Hematopoietic multipotent progenitor cell (in vitro differentiated cells): Measurements from ENCODE around the gene RHBDL1. TPM values are rescaled to one million over a fixed set of nuclear protein-coding genes. Genes with fewer than 3 reads are reported as not detected.

ENCODE experiments used
- DNase-seq, 3 donors: peaks; one replicate each; pipeline ENCODE4 v3.0.0-alpha.2; 2011 to 2015; ENCODE audit warnings: low read depth in 2 of 3, low spot score in 2 of 3
- total RNA-seq: library from RNA; depleted of rRNA; stranded (reverse); fragments of >200 nt; gene quantifications from one replicate; pipeline ENCODE4 v1.2.3, GENCODE V29; 2012

The RHBDL1 gene
- total RNA-seq, 1 donor: 0.54 TPM

DNA sequence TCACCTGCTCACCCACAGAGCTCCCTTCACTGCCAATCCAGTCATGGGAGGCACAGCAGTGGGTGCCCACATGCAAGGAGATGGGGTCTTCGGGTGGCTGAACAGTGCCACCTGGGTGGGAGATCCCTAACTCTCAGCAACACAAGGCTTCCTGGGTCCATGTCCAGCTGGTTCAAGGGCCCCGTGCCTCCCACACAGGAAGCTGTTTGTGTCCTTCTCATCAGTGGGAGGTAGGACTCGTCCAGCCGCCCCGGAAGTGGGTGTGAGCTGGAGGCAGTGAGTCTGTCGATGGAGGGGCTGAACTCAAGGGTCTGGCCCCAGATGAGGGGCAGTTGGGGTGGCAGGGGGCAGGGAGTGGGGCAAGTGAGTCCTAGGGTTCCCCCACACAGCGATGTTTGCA is 28.6 kb downstream of the RHBDL1 start:
- no peak for DNase-seq

DNA sequence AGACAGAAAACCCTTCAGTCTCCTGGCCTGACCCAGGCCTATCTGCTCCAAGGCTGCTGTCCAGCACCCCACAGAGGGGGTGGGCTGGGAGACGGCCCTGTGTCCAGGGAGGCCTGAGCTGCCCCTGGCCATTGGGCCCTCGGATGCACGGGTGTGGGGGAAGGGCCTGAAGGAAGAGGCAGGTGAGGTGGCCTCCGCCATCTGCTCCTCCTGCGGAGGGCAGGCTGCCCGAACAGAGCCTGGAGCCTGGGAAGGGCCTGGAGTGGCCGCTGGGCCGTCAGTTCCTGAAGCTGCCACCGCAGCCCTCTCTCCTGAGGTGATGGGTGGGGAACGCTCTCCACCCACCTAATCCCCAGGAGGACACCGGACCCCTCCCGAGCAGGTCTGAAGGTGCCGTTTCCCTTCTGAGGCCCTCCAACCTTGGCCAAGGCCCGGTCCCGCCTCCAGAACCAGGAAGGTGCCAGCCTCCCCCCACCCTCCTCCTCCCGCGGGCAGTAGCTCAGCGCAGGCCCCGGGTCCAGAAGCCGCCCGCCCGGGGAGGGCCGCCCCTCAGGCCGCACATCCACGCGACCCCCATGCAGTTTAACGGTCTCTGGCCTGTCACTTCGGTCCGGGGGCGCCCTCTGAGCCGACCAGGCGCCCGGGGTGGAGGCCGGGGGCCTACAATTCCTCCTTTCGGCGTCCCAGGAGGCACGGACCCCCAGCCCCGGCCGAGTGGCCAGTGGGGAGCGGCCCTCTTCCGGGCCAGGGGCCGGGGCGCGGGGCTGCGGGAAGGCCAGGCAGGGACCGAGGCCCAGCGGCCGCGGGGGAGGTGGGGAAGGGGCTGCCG is 29.3 kb downstream of the RHBDL1 start:
- no peak for DNase-seq

DNA sequence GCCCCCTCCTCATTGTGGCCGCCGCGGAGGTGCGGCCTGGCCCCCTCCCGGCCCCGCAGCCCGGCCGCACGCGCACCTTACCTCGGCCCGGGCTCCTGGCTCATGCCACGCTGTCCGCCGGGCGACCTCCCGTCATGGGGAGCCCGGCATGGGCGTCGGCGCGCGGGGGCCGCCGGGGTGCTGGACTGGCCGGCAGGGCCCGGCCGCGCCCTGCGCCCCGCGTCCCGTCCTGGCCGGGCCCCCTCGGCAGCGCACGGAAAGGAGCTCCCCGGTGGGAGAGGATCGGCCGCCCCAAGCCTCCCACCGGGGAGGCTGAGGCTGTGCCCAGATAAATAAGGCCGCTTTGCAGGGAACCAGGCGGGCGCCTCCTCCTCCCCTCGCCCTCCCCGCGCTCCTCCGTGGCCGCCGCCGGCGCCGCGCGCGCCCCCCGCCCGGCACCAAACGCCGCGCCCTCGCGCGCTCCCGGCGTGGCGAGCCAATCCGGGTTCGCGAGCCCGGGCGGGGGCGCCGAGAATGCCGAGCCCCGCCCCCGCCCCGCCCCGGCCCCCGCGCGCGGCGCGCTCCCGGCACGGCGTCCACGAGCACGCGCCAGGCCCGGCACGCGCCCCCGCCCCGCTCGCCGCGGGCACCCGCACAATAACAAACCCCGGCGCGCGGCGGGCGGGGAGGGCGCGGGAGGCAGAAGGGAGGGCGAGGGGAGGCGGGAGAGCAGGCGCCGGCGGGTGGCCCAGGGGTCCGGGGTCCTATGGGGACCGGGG is 30.1 kb downstream of the RHBDL1 start, which contains the start of gene FBXL16:
Gene FBXL16 (minus strand): TSS at position 371 of the 758 bp plus-strand sequence. CDS start 8,396 bp downstream, outside the sequence.
- no peak for DNase-seq

DNA sequence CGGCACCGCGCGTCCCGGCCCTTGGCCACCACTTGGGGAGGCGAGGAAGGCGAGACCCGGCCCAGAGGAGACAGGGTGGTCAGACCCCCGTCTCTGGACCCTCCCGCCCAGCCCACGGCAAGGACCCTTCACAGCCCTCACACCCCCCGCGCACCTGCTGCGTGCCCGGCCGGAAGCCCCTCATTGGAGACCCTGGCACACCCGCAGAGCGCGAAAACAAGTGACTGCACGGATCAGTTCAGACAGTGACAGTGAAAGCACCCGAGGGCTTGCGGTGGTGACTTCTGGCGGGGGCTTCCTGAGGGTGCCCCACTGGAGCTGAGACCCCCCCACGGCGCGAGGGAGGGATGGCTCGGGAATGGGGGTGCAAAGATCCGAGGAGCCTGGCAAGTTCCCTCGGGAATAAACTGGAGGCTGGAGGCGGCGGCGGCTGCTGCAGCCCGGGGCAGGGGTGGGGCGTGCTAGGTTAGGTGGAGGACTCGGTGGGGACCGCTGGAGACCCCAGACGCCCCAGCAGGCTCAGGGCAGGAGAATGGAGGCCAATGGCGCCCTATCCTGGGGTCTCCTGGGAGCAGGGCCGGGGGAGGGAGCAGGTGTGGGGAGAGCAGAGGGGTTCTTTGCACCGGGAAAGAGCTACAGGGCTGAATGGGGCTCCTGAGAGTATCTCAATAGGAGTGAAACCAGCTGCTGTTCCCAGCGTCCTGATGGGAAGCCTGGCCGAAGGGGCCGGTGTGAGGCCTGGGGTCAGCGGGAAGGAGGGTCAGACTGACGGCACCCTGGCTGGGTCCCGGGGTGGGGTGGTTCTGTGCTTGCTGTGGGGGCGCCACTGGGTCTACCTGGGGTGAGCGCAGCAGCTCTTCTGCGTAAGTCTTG is 31.0 kb downstream of the RHBDL1 start:
- no peak for DNase-seq

DNA sequence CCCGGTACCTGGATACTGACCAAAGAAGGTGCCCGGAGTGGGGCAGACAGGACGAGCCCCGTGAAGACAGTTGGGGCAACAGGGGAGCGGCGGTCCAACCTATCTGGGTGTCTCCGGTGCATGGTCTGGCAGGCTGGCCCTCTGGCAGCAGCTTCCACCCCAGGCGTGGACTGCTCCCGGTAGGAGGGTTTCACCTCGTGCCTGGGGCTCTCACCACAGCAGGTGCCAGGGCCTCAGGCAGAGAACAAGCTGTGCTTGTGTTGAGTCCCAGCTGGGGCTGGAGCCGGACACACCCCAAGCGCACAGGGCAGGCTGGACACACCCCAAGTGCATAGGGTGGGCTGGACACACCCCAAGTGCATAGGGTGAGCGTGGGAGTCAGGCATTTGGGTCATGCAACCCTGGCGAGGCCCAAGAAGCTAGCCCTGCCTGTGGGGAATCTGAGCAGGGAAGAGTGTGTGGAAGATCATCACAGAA is 31.6 kb downstream of the RHBDL1 start:
- no peak for DNase-seq

DNA sequence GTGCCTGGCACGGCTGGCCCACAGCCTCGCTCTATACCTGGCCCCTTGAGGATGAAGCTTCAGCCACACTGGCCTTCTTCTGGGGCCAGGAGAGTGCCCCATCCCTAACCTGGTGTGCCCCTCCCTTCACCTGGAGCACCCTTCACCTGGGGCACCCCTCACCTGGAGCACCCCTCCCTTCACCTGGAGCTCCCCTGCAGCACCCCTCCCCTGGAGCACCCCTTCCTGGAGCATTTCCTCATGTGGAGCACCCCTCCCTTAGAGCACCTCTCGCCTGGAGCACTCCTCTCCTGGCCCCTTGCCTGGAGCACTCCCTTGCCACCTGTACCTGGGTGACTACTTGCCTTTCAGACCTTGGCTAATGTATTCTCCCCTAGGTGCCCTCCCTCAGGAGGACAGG is 32.5 kb downstream of the RHBDL1 start:
- no peak for DNase-seq

DNA sequence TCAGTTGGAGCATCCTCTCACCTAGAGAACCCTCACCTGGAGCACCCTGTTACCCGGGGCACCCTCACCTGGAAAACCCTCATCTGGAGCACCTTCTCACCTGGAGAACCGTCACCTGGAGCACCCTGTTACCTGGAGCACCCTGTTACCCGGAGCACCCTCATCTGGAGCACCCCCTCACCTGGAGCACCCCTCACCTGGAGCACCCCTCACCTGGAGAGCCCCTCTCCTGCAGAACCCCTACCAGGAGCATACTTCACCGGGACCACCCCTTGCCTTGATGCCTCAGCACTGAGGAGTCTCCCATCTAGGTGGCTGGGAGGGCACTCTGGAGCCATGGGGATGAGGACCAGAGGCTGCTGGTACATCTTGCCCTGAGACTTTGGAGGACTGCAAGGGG is 33.5 kb downstream of the RHBDL1 start:
- DNase-seq: no peak

DNA sequence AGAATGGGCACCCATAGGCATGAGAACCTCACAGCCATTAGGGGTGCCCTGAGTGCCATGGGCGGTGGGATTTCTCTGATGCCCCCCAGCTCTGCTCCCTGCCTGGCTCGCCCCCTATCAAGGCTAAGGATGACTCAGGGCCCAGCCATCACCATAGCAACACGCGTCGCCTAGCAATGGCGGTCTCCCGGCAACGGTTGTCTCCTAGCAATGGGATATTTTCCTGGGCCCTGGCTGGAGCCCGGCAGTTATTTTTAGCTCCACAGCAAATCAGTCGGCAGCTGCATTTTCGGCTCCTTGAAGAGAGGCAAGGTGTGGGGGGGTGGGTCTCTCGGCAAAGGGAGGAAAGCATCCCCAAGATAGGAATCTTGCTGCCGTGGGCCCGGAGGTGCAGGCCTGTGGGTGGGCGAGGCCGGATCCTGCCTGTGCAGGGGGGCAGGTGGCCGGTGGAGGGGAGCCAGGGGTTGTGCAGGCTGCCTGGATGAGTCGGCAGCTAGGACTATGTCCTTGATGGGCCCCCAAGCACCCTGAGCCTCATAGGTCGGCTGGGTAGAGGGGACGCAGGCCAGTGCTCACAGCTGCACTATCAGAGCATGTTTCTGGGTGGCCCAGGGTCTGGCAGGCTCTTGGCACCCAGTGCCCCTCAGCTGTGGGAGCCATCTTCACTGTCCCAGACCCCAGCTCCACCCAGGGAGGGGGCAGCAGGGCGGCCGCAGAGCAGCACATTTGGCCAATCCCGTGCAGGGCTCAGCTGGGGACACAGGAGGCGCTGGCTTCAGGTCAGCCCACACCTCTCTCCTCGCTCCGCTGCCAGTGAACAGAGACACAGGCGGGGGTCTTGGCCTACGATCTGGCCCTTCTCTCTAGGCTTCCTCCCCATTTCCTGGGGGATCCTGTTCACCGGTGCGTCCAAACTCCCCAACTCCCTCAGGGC is 34.4 kb downstream of the RHBDL1 start:
- DNase-seq: no peak

DNA sequence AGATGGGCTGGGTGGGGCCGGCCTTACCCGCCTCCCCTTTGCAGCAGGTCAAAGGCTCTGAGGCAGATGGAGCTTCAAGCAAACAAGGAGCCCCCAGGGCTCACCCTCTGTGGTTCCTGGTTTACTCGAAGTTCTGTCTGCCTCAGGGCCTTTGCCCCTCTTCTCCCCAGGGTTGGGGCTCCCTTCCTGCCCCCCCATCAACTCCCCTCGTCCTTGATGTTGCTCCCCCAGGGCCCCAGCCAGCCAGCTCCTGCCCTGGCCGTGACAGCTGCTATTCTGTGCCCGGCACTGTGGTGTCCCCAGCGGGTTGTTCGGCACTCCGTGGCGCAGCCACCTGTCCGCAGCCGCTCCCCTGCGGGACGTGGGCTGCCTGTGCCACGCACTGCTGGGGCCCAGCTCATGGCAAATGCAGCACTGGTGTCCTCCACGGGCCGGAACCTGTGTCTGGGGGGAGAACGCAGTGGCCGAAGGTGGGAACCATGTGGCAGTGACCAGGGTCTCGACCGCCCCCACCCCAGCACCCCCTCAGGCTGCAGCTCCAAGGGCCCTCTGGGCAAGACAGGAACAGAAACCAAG is 35.1 kb downstream of the RHBDL1 start:
- no peak for DNase-seq

DNA sequence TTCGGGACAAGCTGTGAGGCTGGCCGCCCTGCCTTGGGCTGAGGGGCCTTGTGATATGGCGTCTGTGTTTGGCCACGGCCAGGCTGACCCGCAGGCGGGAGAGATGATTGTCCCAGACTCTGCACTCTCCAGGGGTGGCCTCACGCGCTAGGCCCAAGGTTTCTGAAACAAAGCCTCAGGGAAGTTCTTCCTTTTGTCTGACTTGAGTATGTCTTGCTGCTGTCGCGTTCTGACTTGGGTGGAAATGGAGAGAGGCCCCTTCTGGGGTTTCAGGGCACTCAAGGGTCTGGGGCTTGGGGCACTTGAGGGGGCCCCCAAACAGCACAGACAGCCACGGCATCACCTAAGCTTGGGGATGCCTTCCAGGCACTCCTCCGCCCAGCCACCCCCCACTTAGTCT is 35.6 kb downstream of the RHBDL1 start:
- DNase-seq: no peak

DNA sequence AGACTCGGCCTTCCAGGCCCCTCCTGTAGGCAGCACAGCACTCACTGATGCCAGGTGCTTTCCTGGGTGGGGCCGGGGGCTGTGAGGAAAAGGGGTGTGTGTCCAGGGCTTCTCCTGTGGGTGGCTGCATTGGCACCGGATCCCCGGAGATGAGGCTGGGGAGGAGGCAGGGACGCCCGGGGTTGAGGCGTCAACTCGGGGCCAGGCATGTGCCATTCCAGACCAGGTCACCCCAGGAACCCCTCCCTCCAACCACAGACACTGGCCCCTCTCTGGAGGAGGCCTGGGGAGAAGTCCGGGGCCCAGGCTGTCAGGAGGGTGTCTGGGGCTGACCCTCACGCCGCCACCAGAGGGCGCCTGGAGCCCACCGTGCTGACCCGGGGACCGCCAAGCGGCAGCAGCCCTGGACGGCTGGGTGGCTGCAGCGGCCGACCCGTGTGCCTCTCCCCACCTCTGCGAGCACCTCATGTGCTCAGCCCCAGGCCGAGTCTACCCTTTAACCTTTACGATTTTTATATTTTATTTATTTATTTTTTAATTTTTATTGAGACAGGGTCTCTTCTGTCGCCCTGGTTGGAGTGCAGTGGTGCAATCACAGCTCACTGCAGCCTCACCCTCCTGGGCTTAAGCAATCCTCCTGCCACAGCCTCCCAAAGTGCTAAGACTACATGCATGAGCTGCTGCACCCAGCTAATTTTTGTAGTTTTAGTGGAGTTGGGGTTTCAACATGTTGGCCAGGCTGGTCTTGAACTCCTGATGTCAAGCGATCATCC is 36.3 kb downstream of the RHBDL1 start:
- peak; percentile 67 to 70 (median 68) for DNase-seq

DNA sequence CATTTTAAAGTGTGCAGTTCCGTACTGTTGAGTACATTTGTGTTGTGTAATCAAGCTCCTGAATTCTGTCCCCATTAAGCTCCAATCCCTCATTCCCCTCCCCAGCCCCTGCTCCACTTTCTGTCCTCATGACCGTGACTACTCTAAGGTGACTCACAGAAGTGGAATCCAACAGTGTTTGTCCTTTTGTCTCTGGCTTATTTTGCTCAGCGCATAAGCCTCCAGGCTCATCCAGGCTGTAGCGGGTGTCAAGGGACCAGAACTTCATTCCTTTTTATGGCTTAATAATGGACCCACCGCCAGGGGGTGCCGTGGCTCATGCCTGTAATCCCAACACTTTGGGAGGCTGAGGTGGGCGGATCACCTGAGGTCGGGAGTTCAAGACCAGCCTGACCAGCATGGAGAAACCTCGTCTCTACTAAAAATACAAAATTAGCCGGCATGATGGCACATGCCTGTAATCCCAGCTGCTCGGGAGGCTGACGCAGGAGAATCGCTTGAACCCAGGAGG is 37.3 kb downstream of the RHBDL1 start:
- peak in 1 of 3 donors; percentile 54 for DNase-seq

DNA sequence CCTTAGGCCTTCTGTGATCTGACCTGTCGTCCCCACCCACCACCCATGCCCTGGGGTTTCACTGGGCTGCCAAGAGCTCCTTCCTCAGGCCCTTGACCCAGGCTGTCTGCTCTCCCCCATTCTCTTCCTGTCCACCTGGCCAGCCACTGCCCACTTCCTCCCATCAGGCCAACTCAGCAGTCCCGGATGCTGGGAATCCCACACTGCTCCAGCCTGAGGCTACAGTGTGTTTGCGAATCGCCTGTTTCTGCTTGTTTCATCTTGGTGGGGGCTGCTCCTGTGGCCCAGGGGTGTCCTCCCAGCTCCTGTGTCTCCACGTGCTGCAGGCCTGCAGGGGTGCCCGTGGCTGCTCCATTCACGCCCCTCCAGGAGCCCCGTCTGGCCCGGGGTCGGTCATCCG is 38.6 kb downstream of the RHBDL1 start:
- DNase-seq: no peak

DNA sequence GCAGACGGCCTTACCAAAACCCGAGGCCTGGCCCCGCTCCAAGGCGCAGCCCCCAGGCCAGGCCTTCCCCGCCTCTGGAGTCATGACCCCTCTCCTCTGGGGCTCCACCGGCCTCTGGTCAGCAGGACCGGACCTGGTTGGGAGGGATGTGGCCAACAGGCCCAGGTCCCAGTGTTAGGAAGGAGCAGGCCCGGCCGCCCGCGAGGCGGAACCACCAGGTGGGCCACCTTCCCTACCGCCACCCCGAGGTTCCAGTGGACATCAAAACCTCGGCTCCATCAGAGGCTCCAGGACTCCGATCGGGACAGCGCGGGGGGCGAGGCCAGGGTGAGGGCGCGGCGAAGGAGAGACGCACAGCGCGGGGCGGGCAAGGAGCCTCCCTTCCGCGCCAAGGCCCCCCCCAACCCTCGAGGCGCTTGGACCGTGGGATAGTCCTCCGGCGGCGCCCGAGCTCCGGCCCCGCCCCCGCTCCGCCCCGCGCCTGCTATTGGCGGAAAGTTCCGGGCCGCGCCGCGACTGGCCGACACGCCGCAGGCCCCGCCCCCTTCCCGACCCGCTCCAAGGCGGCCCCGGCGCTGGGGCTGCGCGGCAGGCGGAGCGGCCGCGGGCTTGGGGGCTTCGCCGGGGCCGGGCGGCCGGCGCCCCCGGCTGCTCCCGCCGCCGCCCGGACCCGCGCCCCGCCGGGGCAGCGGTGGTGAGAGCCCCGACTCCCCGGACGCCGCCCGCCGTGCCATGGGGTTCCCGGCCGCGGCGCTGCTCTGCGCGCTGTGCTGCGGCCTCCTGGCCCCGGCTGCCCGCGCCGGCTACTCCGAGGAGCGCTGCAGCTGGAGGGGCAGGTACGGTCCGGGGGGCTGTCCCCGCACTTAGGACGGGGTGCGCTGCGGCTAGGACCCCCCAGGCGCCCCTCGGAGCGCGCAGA is 39.3 kb downstream of the RHBDL1 start, which contains the start of gene METRN:
Gene METRN (plus strand): TSS at position 561 of the 919 bp plus-strand sequence. CDS start 172 bp downstream, at position 733.
- DNase-seq: peak; percentile 70 to 83 (median 81)

DNA sequence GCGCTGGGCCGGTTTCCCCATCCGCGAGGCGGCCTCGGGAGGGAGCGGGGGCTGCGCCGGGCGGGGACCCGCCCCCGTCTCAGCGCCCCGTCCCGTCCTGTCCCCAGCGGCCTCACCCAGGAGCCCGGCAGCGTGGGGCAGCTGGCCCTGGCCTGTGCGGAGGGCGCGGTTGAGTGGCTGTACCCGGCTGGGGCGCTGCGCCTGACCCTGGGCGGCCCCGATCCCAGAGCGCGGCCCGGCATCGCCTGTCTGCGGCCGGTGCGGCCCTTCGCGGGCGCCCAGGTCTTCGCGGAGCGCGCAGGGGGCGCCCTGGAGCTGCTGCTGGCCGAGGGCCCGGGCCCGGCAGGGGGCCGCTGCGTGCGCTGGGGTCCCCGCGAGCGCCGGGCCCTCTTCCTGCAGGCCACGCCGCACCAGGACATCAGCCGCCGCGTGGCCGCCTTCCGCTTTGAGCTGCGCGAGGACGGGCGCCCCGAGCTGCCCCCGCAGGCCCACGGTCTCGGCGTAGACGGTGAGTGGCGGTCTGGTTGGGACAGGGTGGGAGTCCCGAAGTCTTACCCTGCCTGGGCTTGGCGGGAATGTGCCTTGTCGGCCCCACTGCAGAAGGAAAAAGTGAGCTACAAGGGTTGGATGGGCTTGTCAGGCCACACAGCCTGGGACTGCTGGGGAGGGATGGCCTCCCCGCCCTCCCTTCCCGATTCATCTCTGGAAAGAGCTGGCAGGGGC is 40.2 kb downstream of the RHBDL1 start:
- DNase-seq: no peak

DNA sequence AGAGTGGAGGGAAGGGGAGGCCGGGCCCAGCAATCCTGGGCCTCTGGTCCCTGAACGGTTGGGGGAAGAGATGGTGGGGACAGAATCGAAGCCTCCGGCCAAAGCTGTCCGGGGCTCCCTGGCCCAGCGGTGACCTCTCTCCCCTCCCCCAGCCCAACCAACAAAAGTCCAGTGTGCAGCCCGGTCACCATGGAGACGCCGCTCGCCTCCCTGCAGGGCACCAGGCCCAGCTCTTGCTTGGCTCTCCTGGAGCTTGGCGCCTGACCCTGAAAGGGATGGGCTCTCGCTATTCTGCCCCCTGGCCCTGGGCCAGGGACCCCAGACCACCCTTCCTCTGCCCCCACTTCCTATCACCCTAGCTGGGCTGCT is 40.7 kb downstream of the RHBDL1 start:
- no peak for DNase-seq
